ENCODE data around the gene ZNF598.
"Not testable (repeated sequence)": the region's sequence is repeated elsewhere in the genome, so short reads cannot be mapped to it uniquely, and the experiment has no call there.

Gene ZNF598

GRCh38 chr16:1971796-1972489 is 37.7 kb downstream of the ZNF598 start, which contains the start of gene TBL3:
TBL3 (plus strand) TSS chr16:1972053; CDS start chr16:1972165, 112 bp downstream.
- DNase-seq: peak; percentile 81 to 98 (median 94)
- intact Hi-C loops (cut with DNase I): no loop called here

GRCh38 chr16:1968146-1968953 is 41.3 kb downstream of the ZNF598 start:
- DNase-seq: peak in 39 of 42 donors; percentile 43 to 93 (median 73)
- intact Hi-C loops (cut with DNase I): no loop called here

GRCh38 chr16:1966460-1966859 is 43.2 kb downstream of the ZNF598 start, which contains the start of gene RNF151:
RNF151 (plus strand) TSS chr16:1966856; CDS start chr16:1966882, 26 bp downstream.
- DNase-seq: no peak
- intact Hi-C loops (cut with DNase I): no loop called here

GRCh38 chr16:1965396-1966001 is 44.1 kb downstream of the ZNF598 start:
- DNase-seq: no peak
- intact Hi-C loops (cut with DNase I): no loop called here

- peak; percentile 96 to 100 (median 99) for DNase-seq
- intact Hi-C loops (cut with DNase I): no loop called here
Observed at GRCh38 chr16:1964506-1965395, 44.9 kb downstream of the ZNF598 start, which contains the start of gene RPS2. RPS2 (minus strand) TSS chr16:1964826; CDS start chr16:1964625, 201 bp downstream.

GRCh38 chr16:1963806-1964505 is 45.7 kb downstream of the ZNF598 start:
- intact Hi-C loops (cut with DNase I): no loop called here
- peak in 3 of 42 donors; percentile 19 to 43 (median 30) for DNase-seq

GRCh38 chr16:1962161-1963153 is 47.2 kb downstream of the ZNF598 start:
- intact Hi-C loops (cut with DNase I); DNase-seq: not testable (repeated sequence)

- no peak for DNase-seq
- intact Hi-C loops (cut with DNase I): no loop called here
Observed at GRCh38 chr16:1961651-1962067, 48.0 kb downstream of the ZNF598 start.

GRCh38 chr16:1960665-1961630 is 48.7 kb downstream of the ZNF598 start:
- intact Hi-C loops (cut with DNase I): no loop called here
- DNase-seq: no peak

GRCh38 chr16:1959269-1960039 is 50.2 kb downstream of the ZNF598 start, which contains the start of gene NDUFB10:
NDUFB10 (plus strand) TSS chr16:1959538; CDS start chr16:1959625, 87 bp downstream.
- intact Hi-C loops (cut with DNase I): no loop called here
- peak; percentile 78 to 98 (median 94) for DNase-seq

- no peak for DNase-seq
Observed at GRCh38 chr16:1958715-1959268, 50.8 kb downstream of the ZNF598 start.

GRCh38 chr16:1958143-1958491 is 51.5 kb downstream of the ZNF598 start:
- intact Hi-C loops (cut with DNase I); DNase-seq: not testable (repeated sequence)

More at GRCh38 chr16:1958715-1959268, 50.8 kb downstream of the ZNF598 start:
- intact Hi-C loops (cut with DNase I): no loop called here

- intact Hi-C loops (cut with DNase I): not testable (repeated sequence)
Observed at GRCh38 chr16:1957434-1958142, 52.0 kb downstream of the ZNF598 start.

GRCh38 chr16:1953734-1954133 is 55.9 kb downstream of the ZNF598 start:
- no peak for DNase-seq
- intact Hi-C loops (cut with DNase I): no loop called here

More at GRCh38 chr16:1957434-1958142, 52.0 kb downstream of the ZNF598 start:
- DNase-seq: not testable (repeated sequence)
